SU-DHL-6 (cell line): ENCODE data around the gene GLIPR2.

Source experiments
- H2AFZ ChIP-seq: fragments of 200-600 bp; sonication (generic); 2 replicates; pipeline ENCODE4 v1.6.1; 2014; ENCODE audit warnings: low read depth, mild to moderate bottlenecking, moderate library complexity, mixed read lengths, antibody characterized with exemption, low read length; ENCODE audit not compliant: severe bottlenecking
- H3F3A ChIP-seq: fragments of 200-600 bp; shearing (Covaris generic); 2 replicates; pipeline ENCODE4 v1.6.0; 2016; ENCODE audit warnings: antibody characterized with exemption, mild to moderate bottlenecking; ENCODE audit not compliant: insufficient read depth
- H3K27ac ChIP-seq: fragments of 200-600 bp; sonication (generic); 2 replicates; pipeline ENCODE4 v1.5.1; 2016; ENCODE audit warnings: low read depth, mild to moderate bottlenecking, low read length, moderate library complexity, mixed read lengths
- H3K27me3 ChIP-seq: fragments of 200-600 bp; sonication (generic), shearing (Covaris generic); 2 replicates; pipeline ENCODE4 v1.6.0; 2014; ENCODE audit warnings: mild to moderate bottlenecking, low read length
- H3K36me3 ChIP-seq: fragments of 200-600 bp; sonication (generic); 2 replicates; pipeline ENCODE4 v1.6.1; 2014; ENCODE audit warnings: mild to moderate bottlenecking, low read length, mixed read lengths
- H3K4me2 ChIP-seq: fragments of 300-600, 200-600 bp; shearing (Covaris generic), sonication (generic); 2 replicates; pipeline ENCODE4 v1.6.0; 2014; ENCODE audit warnings: low read length, low read depth, mild to moderate bottlenecking; ENCODE audit not compliant: poor library complexity, severe bottlenecking
- H3K4me3 ChIP-seq: fragments of 200-600 bp; sonication (generic); 2 replicates; pipeline ENCODE4 v1.5.1; 2014; ENCODE audit warnings: antibody characterized with exemption, low read length, mild to moderate bottlenecking, mixed read lengths; ENCODE audit not compliant: insufficient read depth, poor library complexity, severe bottlenecking
- H3K79me2 ChIP-seq: fragments of 200-600 bp; sonication (generic); 2 replicates; pipeline ENCODE4 v1.6.1; 2014; ENCODE audit warnings: mild to moderate bottlenecking, low read length, moderate library complexity; ENCODE audit not compliant: insufficient read depth
- H3K9ac ChIP-seq: fragments of 200-600 bp; sonication (generic); 2 replicates; pipeline ENCODE4 v1.7.0; 2014; ENCODE audit warnings: mild to moderate bottlenecking, low read length
- H3K9me2 ChIP-seq: fragments of 200-600 bp; sonication (generic); replicated peaks from 2 replicates; pipeline ENCODE4 v1.6.1; 2014; ENCODE audit warnings: low read length; ENCODE audit not compliant: insufficient read depth
- H3K9me3 ChIP-seq: fragments of 200-600 bp; sonication (generic); 2 replicates; pipeline ENCODE4 v1.6.1; 2014; ENCODE audit warnings: low read length, mixed read lengths; ENCODE audit not compliant: insufficient read depth
- H4K20me1 ChIP-seq: fragments of 200-600 bp; sonication (generic); 2 replicates; pipeline ENCODE4 v1.6.1; 2014; ENCODE audit warnings: low read depth, mild to moderate bottlenecking, antibody characterized with exemption, low read length, moderate library complexity, mixed read lengths
- EZH2phosphoT487 ChIP-seq: fragments of 200-600 bp; sonication (generic), shearing (Covaris generic); conservative IDR thresholded peaks from 2 replicates; pipeline ENCODE4 v1.6.1; 2018; ENCODE audit warnings: mild to moderate bottlenecking, antibody characterized with exemption, low read length, moderate library complexity, mixed read lengths
- TF ChIP-seq, protein P1 (sequence below): fragments of 200-600 bp; sonication (generic); IDR thresholded peaks from one replicate; pipeline ENCODE4 v1.5.1; 2017; ENCODE audit warnings: antibody characterized with exemption, mild to moderate bottlenecking, low read length, moderate library complexity; ENCODE audit not compliant: insufficient read depth, poor library complexity, severe bottlenecking

The GLIPR2 gene

DNA sequence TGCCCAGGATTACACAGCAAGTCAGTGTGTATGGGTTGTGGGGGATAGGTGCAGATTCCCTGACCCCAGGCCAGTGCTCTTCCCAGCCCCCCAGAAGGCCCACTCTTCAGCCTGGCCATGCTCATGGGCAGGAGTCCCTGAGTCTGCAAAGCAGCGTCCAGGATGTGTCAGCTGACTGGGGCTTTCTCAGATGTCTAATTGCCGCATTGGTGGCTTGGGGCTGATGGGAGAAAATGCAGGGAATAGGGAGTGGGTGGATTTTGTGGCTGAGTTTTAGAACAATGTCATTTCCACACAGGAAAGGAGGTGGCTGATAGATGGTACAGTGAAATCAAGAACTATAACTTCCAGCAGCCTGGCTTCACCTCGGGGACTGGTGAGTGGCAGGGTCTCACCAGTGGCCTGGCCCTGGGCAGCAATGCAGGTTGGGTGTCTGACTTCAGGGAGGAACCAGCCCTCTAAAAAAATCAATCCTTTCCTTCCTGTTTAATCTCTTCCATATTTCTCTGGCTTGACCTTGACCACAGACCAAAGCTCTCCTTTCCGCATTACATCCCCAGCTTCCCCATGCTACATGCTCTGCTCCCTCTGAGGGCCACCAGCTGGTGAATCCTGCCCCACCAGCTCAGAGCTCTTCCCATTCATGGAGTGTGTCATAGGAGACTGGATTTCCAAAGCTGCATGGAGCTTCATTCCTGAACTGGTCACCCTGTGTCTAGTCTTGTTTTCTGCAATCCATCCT is 14.2 kb downstream of the GLIPR2 start:
- Histone ChIP-seq H3K4me2 (no peak overlapping the region), H3K9ac (no peak overlapping the region), H4K20me1 (no peaks in the 10 kb centered on the region), H2AFZ (no peak overlapping the region), H3K36me3 (no peaks in the 10 kb centered on the region), H3K9me3 (no peaks in the 10 kb centered on the region), H3K9me2 (no peaks in the 10 kb centered on the region), H3K27ac (no peak overlapping the region), H3K4me3 (no peak overlapping the region), H3K27me3 (no peaks in the 10 kb centered on the region), H3K79me2 (no peaks in the 10 kb centered on the region), H3F3A (no peaks in the 10 kb centered on the region)
- TF ChIP-seq EZH2phosphoT487, result no peak
- TF ChIP-seq, protein P1, sequence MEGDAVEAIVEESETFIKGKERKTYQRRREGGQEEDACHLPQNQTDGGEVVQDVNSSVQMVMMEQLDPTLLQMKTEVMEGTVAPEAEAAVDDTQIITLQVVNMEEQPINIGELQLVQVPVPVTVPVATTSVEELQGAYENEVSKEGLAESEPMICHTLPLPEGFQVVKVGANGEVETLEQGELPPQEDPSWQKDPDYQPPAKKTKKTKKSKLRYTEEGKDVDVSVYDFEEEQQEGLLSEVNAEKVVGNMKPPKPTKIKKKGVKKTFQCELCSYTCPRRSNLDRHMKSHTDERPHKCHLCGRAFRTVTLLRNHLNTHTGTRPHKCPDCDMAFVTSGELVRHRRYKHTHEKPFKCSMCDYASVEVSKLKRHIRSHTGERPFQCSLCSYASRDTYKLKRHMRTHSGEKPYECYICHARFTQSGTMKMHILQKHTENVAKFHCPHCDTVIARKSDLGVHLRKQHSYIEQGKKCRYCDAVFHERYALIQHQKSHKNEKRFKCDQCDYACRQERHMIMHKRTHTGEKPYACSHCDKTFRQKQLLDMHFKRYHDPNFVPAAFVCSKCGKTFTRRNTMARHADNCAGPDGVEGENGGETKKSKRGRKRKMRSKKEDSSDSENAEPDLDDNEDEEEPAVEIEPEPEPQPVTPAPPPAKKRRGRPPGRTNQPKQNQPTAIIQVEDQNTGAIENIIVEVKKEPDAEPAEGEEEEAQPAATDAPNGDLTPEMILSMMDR, result no peak

DNA sequence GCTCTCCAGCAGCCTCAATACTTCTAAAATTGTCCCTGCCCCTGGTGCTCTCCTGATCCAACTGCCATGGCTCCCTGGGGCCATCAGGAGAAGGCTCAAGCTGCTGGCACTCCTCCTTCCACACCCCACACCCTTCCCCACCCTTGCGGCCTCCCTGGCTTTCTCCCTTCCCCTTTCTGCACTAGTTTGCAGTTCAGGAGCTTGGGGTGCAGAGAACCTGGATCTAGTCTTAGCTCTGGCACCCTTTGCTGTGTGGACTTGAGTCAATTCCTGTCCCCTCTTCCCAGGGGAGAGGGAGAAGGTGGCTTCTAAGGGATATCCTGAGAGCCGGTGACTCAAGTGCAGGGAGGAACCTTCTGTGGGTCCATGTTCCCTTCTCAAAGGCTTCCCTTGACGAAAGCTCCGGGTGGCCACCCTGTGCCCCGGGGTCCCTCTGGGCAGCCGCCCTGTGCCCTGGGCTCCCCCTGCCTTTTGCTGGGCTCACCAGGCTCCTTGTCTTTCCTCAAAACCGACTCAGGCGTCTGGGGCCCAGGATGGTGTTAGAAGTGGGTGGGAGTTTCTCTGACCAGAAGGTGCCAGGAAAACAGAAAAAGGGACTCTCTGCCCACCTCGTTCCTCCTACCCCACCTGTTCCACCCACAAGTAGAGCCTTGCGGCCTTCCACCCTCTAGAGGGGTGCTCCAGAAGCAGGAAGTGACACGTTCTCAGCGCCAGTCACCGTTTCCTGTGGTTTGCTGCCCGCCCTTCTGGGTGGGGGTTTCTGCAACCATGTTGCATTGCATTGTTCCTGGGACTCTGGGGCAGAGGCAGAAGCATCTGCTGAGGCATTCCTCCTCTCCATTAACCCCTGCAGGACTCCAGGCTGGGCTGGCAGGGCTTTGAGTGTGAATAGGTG is 15.0 kb downstream of the GLIPR2 start:
- H3K9me3 ChIP-seq, result no peaks in the 10 kb centered on the region
- H4K20me1 ChIP-seq, result no peaks in the 10 kb centered on the region
- no peaks in the 10 kb centered on the region for H3K79me2 ChIP-seq
- peak overlapping the region; percentile 33 for H3K9ac ChIP-seq
- H3F3A ChIP-seq, result no peaks in the 10 kb centered on the region
- no peaks in the 10 kb centered on the region for H3K36me3 ChIP-seq
- no peaks in the 10 kb centered on the region for H3K27me3 ChIP-seq
- TF ChIP-seq, protein P1, result no peak
- no peak for TF ChIP-seq EZH2phosphoT487
- peak overlapping the region; percentile 15 for H3K4me3 ChIP-seq
- H2AFZ ChIP-seq, result peak overlapping the region; percentile 50
- H3K27ac ChIP-seq, result peak overlapping the region; percentile 9
- no peaks in the 10 kb centered on the region for H3K9me2 ChIP-seq
- peak overlapping the region; percentile 47 for H3K4me2 ChIP-seq

DNA sequence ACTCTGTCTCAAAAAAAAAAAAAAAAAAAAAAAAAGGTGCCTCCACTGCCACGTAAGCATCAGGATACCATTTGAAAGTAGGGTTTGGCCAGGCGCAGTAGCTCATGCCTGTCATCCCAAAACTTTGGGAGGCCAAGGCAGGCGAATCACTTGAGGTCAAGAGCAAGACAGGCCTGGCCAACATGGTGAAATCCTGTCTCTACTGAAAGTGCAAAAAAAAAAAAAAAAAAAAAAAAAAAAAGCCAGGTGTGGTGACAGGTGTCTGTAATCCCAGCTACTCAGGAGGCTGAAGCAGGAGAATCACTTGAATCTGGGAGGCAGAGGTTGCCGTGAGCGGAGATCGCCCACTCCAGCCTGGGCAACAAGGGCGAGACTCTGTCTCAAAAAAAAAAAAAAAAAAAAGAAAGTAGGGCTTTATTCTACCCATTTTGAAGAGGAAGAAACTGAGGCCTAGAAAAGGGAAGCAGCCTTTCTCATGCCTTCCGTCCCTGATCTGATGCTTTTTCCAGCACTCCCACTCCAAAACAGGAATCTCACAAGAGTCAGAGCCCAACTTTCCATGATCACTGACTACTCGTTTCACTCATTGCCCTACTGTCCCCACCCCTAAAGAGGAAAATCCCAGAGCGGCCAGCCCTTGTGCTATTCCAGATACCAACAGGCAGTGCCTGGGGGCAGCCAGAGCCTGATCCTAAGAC is 16.4 kb downstream of the GLIPR2 start:
- Histone ChIP-seq H3K9me2 (no peaks in the 10 kb centered on the region), H3K27me3 (no peaks in the 10 kb centered on the region), H3K9ac (no peak overlapping the region), H4K20me1 (no peaks in the 10 kb centered on the region), H3K27ac (no peak overlapping the region), H2AFZ (no peak overlapping the region), H3K4me3 (no peak overlapping the region), H3K9me3 (no peaks in the 10 kb centered on the region), H3K4me2 (no peak overlapping the region), H3K36me3 (no peaks in the 10 kb centered on the region), H3F3A (no peaks in the 10 kb centered on the region), H3K79me2 (no peaks in the 10 kb centered on the region)
- TF ChIP-seq, protein P1, result no peak
- TF ChIP-seq EZH2phosphoT487, result no peak
